Stomach (tissue), 4 donors: ENCODE data around the gene PTPRZ1.

ENCODE experiments used
- EP300 ChIP-seq: sonication (generic); formaldehyde crosslinking; IDR thresholded peaks from one replicate; pipeline ENCODE4 v1.6.1; 2017; ENCODE audit warnings: antibody characterized with exemption
- POLR2A ChIP-seq, 4 donors: fragments of 450-650 bp; IDR thresholded peaks; one replicate each; pipeline ENCODE4 v1.6.1; 2016; ENCODE audit warnings: antibody characterized with exemption in 4 of 4, control low read depth in 2 of 4, mild to moderate bottlenecking in 1 of 4, moderate library complexity in 1 of 4
- TF ChIP-seq, protein P1 (sequence below), 7 experiments: fragments of 450-650 bp in 4 of 7; fragments of 200-600 bp in 3 of 7; sonication (generic) in 3 of 7; IDR thresholded peaks; one replicate each; pipeline ENCODE4 v1.5.1; 2016 to 2019; ENCODE audit warnings: antibody characterized with exemption in 7 of 7, control low read depth in 2 of 7, mild to moderate bottlenecking in 1 of 7

DNA sequence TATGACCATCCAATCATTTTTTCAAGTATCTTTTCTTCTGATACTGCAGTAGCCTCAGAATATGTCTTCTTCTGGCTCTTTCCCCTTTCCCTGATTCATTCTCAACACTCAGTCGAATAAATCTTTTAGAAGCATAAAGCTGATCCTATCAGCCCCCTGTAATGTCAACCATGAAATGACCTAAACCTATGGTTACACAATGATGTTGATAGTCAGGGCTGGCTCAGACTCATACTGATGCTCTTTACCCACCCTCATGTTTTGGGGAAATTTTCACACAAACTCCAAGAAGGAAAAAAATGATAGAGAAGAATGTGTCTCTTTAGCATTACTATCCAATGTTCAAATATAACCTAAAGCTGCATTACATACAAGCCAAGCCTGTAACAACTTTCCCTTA, 195.1 kb downstream of the PTPRZ1 start:
- TF ChIP-seq POLR2A (IDR thresholded peaks at IDR 0.05) (no peak), EP300 (no peak)
- TF ChIP-seq, protein P1, sequence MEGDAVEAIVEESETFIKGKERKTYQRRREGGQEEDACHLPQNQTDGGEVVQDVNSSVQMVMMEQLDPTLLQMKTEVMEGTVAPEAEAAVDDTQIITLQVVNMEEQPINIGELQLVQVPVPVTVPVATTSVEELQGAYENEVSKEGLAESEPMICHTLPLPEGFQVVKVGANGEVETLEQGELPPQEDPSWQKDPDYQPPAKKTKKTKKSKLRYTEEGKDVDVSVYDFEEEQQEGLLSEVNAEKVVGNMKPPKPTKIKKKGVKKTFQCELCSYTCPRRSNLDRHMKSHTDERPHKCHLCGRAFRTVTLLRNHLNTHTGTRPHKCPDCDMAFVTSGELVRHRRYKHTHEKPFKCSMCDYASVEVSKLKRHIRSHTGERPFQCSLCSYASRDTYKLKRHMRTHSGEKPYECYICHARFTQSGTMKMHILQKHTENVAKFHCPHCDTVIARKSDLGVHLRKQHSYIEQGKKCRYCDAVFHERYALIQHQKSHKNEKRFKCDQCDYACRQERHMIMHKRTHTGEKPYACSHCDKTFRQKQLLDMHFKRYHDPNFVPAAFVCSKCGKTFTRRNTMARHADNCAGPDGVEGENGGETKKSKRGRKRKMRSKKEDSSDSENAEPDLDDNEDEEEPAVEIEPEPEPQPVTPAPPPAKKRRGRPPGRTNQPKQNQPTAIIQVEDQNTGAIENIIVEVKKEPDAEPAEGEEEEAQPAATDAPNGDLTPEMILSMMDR (IDR thresholded peaks at IDR 0.05): no peak
